K562 (cell line): ENCODE data around the gene PHPT1. TPM values are rescaled to one million over a fixed set of nuclear protein-coding genes. Genes with fewer than 3 reads are reported as not detected.

Experiments
- ATF1 ChIP-seq, 2 experiments: fragments of 450-650 bp in 1 of 2; IDR thresholded peaks; 2 replicates each; pipeline ENCODE4 v1.6.1; 2016; ENCODE audit warnings: missing compliant biosample characterization in 1 of 2, missing genetic modification characterization in 1 of 2
- BACH1 ChIP-seq: fragments of 200-800 bp; sonication (Bioruptor generic); IDR thresholded peaks from 2 replicates; pipeline ENCODE4 v1.6.1; 2016; ENCODE audit warnings: missing genetic modification characterization, missing compliant biosample characterization
- CC2D1A ChIP-seq: fragments of 450-650 bp; IDR thresholded peaks from 2 replicates; pipeline ENCODE4 v1.6.1; 2017; ENCODE audit warnings: mild to moderate bottlenecking
- CHCHD3 ChIP-seq: fragments of 250-450 bp; sonication (Bioruptor Pico); IDR thresholded peaks from 2 replicates; pipeline ENCODE4 v2.1.2; 2022; ENCODE audit warnings: mild to moderate bottlenecking
- CSDE1 ChIP-seq, 2 experiments: fragments of 450-650 bp; IDR thresholded peaks; 2 replicates each; pipeline ENCODE4 v1.6.1; 2016; ENCODE audit warnings: mild to moderate bottlenecking in 1 of 2
- DDX20 ChIP-seq: fragments of 450-650 bp; IDR thresholded peaks from 2 replicates; pipeline ENCODE4 v1.6.1; 2016; ENCODE audit warnings: missing genetic modification characterization, low read depth, mild to moderate bottlenecking, missing compliant biosample characterization, moderate library complexity
- FOXM1 ChIP-seq, 2 experiments: fragments of 450-650 bp in 1 of 2; sonication (generic) in 1 of 2; formaldehyde crosslinking in 1 of 2; IDR thresholded peaks; 2 replicates each; pipeline versions ENCODE4 v1.6.1 to v1.9.0; 2017 to 2022; ENCODE audit warnings: low read depth in 2 of 2, mild to moderate bottlenecking in 2 of 2, missing genetic modification reagents in 1 of 2, moderate library complexity in 1 of 2
- GABPB2 ChIP-seq: fragments of 250-450 bp; sonication (Bioruptor Pico); conservative IDR thresholded peaks from 2 replicates; pipeline ENCODE4 v1.5.1; 2021; ENCODE audit warnings: mild to moderate bottlenecking
- HNRNPL ChIP-seq: fragments of 200-400 bp; formaldehyde crosslinking; IDR thresholded peaks from 2 replicates; pipeline ENCODE4 v1.6.1; 2017; ENCODE audit warnings: low read depth, mild to moderate bottlenecking, low read length
- HNRNPLL ChIP-seq: fragments of 200-400 bp; formaldehyde crosslinking; IDR thresholded peaks from 2 replicates; pipeline ENCODE4 v1.6.1; 2017; ENCODE audit warnings: low read length, low read depth, mild to moderate bottlenecking; ENCODE audit not compliant: poor library complexity, severe bottlenecking
- L3MBTL2 ChIP-seq: fragments of 450-650 bp; IDR thresholded peaks from 2 replicates; pipeline ENCODE4 v1.6.1; 2016; ENCODE audit warnings: mild to moderate bottlenecking, moderate library complexity
- NFE2L1 ChIP-seq: fragments of 450-650 bp; IDR thresholded peaks from 2 replicates; pipeline ENCODE4 v1.6.1; 2016; ENCODE audit warnings: missing genetic modification characterization, low read depth, mild to moderate bottlenecking, missing compliant biosample characterization, moderate library complexity, borderline replicate concordance
- PHB ChIP-seq: fragments of 250-450 bp; sonication (Bioruptor Pico); IDR thresholded peaks from 2 replicates; pipeline ENCODE4 v1.5.0; 2021
- PHF20 ChIP-seq: fragments of 450-650 bp; IDR thresholded peaks from 2 replicates; pipeline ENCODE4 v1.6.1; 2018; ENCODE audit not compliant: partially characterized antibody
- POLR2A ChIP-seq: fragments of 450-650 bp; conservative IDR thresholded peaks from 2 replicates; pipeline ENCODE4 v1.6.1; 2016
- PTBP1 ChIP-seq: fragments of 200-400 bp; formaldehyde crosslinking; IDR thresholded peaks from 2 replicates; pipeline ENCODE4 v1.6.1; 2017; ENCODE audit warnings: low read depth, low read length
- RUNX1 ChIP-seq: sonication (generic); IDR thresholded peaks from 2 replicates; pipeline ENCODE4 v1.6.1; 2016; ENCODE audit warnings: antibody characterized with exemption, low read depth
- SIN3A ChIP-seq, 2 experiments: fragments of 150-350 bp in 1 of 2; IDR thresholded peaks; 2 replicates each; pipeline ENCODE4 v1.6.1; 2011 to 2016; ENCODE audit warnings: borderline replicate concordance in 2 of 2, low read depth in 2 of 2, low read length in 2 of 2, mild to moderate bottlenecking in 2 of 2, moderate library complexity in 2 of 2; ENCODE audit not compliant: control insufficient read depth in 1 of 2
- SREBF2 ChIP-seq: sonication (generic); formaldehyde crosslinking; IDR thresholded peaks from 2 replicates; pipeline ENCODE4 v1.4.0; 2020; ENCODE audit warnings: mild to moderate bottlenecking, missing genetic modification reagents
- TAF1 ChIP-seq: IDR thresholded peaks from 2 replicates; pipeline ENCODE4 v1.6.1; 2011; ENCODE audit warnings: mild to moderate bottlenecking, low read length, moderate library complexity; ENCODE audit not compliant: insufficient read depth, control insufficient read depth, severe bottlenecking; ENCODE audit errors: extremely low read depth
- TCF3 ChIP-seq: sonication (generic); formaldehyde crosslinking; IDR thresholded peaks from 2 replicates; pipeline ENCODE4 v1.4.0; 2020; ENCODE audit warnings: mild to moderate bottlenecking, missing genetic modification reagents
- TRIM24 ChIP-seq, 2 experiments: fragments of 450-650 bp; IDR thresholded peaks; 2 replicates each; pipeline ENCODE4 v1.6.1; 2016
- YY1 ChIP-seq, 3 experiments: IDR thresholded peaks; 2 replicates each; pipeline ENCODE4 v1.6.1; 2011; ENCODE audit warnings: low read length in 2 of 3, mild to moderate bottlenecking in 2 of 3, moderate library complexity in 2 of 3, borderline replicate concordance in 1 of 3, control low read depth in 1 of 3, low read depth in 1 of 3; ENCODE audit not compliant: insufficient read depth in 3 of 3, insufficient replicate concordance in 2 of 3, control insufficient read depth in 1 of 3, insufficient read length in 1 of 3; ENCODE audit errors: extremely low read depth in 1 of 3
- ZNF124 ChIP-seq: sonication (generic); formaldehyde crosslinking; IDR thresholded peaks from 2 replicates; pipeline ENCODE4 v1.8.1; 2022; ENCODE audit warnings: missing genetic modification reagents
- ZNF175 ChIP-seq: fragments of 200-800 bp; sonication (Bioruptor generic); IDR thresholded peaks from 2 replicates; pipeline ENCODE4 v1.6.1; 2016; ENCODE audit warnings: low read depth, mild to moderate bottlenecking, missing genetic modification characterization, missing compliant biosample characterization
- ZNF197 ChIP-seq: fragments of 200-800 bp; sonication (Bioruptor generic); IDR thresholded peaks from 2 replicates; pipeline ENCODE4 v1.6.1; 2016; ENCODE audit warnings: low read depth, missing genetic modification characterization, missing compliant biosample characterization
- ZNF444 ChIP-seq: fragments of 250-450 bp; sonication (Bioruptor Pico); IDR thresholded peaks from 2 replicates; pipeline ENCODE4 v1.4.0; 2020; ENCODE audit warnings: mild to moderate bottlenecking, moderate library complexity
- ZNF507 ChIP-seq: conservative IDR thresholded peaks from 2 replicates; pipeline ENCODE4 v1.6.1; 2017; ENCODE audit warnings: missing genetic modification characterization, missing compliant biosample characterization
- polyA plus RNA-seq, 8 experiments: library from polyadenylated mRNA; depleted of rRNA in 4 of 8; stranded (reverse) in 5 of 8; unstranded in 3 of 8; fragments of >200 nt; fragmentation: Nextera tagmentation in 2 of 8; fragmentation: Illumina TruSeq in 1 of 8; extraction: Ambion mirVana in 2 of 8; extraction: Trizol in 1 of 8; gene quantifications; 2 replicates each; pipeline versions ENCODE4 v1.2.1 to v1.2.3, GENCODE V29; 2011 to 2014; ENCODE audit warnings: inconsistent platforms in 1 of 8, missing spikeins in 1 of 8
- total RNA-seq, 7 experiments: library from RNA; depleted of rRNA in 6 of 7; stranded (reverse); fragments of >200 nt in 6 of 7; fragmentation: Illumina TruSeq in 2 of 7; extraction: Trizol in 2 of 7; gene quantifications; 2 replicates each; pipeline versions ENCODE4 v1.2.1 to v1.2.3, GENCODE V29; 2011 to 2021; ENCODE audit warnings: low replicate concordance in 1 of 7
- TF ChIP-seq, protein P1 (sequence below): fragments of 450-650 bp; conservative IDR thresholded peaks from 2 replicates; pipeline ENCODE4 v1.6.1; 2016; ENCODE audit warnings: missing genetic modification characterization, low read depth, mild to moderate bottlenecking, missing compliant biosample characterization, moderate library complexity

PHPT1 gene
- total and polyA plus RNA-seq, 9 of the 15 experiments (the other 6 are each of a cell fraction or from before 2014, with no cell fraction given), result 20.9 to 166 (median 129) TPM

DNA sequence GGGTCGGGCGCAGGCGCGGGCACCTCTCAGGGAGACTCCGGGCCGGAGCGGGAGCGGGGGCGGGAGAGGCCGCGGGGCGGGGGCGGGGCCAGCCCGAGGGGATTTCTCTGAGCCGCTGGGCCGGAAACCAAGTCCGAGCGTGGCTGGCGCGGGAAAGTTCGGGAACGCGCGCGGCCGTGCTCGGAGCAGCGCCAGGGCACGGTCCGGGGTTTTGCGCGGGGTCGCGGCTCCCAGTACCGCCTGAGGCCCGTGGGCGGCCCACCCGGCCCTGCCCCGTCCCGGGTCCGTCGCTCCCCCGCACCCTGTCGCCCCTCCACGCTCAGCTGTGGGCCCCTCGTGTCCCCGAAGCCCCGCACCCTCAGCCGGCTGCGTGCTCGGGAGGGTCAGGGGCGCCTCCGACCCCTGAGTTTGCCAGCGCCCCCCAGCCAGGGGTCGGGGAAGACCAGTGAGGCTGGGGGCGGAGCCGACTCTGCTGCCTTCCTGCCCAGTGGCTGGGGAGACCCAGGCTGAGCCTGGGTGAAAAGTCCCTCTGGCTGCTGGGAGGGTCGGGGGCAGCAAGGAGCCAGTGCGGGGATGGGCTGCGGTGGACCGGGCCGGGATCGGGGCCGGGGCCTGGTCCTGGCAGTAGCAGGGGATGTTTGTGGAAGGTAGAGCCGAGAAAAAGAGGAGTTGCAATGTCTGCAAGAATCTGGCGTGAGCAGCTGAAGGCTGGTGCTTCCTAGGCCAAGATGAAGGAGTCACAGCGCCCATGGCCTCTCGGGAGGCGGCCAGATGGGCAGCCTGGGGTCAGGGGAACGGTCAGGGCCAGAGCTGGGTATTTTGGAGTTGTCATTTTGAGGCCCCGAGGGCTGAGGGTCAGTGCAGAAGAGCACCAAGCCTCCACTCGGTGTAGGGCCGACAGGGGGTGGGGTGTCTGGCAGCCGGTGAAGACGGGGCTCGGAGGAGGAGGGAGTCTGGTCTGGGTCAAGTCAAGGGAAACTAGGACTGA is 37.7 kb downstream of the PHPT1 start (continued):
- TF ChIP-seq PTBP1, result no peak
- TF ChIP-seq HNRNPLL, result no peak
- TF ChIP-seq YY1 (IDR thresholded peaks at IDR 0.05; ENCODE audit: borderline replicate concordance in 1 of 3, control insufficient read depth in 1 of 3, extremely low read depth in 1 of 3, insufficient read depth in 3 of 3, insufficient read length in 1 of 3, insufficient replicate concordance in 2 of 3, low read depth in 1 of 3, low read length in 2 of 3), result no peak
- TF ChIP-seq PHF20, result no peak
- no peak for TF ChIP-seq TCF3 (CRISPR knock-in tag)
- no peak for TF ChIP-seq SREBF2 (CRISPR knock-in tag)
- TF ChIP-seq POLR2A, result 0 out of 2 replicates have a peak, but pooled peaks have one; percentile 27
- TF ChIP-seq FOXM1 (IDR thresholded peaks at IDR 0.05; ENCODE audit: low read depth), result no peak
- no peak for TF ChIP-seq FOXM1 (CRISPR knock-in tag; IDR thresholded peaks at IDR 0.05; ENCODE audit: low read depth)
- no peak for TF ChIP-seq TRIM24 (IDR thresholded peaks at IDR 0.05)
- TF ChIP-seq CHCHD3, result no peak
- TF ChIP-seq ZNF507 (tag), result no peak
- TF ChIP-seq ZNF175 (CRISPR knock-in tag), result no peak
- TF ChIP-seq ZNF197 (CRISPR knock-in tag), result no peak
- TF ChIP-seq CSDE1 (IDR thresholded peaks at IDR 0.05), result no peak
- TF ChIP-seq ZNF124 (CRISPR knock-in tag), result no peak
- no peak for TF ChIP-seq ATF1 (CRISPR knock-in tag; IDR thresholded peaks at IDR 0.05)
- no peak for TF ChIP-seq ATF1 (tag; IDR thresholded peaks at IDR 0.05)
- no peak for TF ChIP-seq L3MBTL2
- TF ChIP-seq HNRNPL, result no peak
- no peak for TF ChIP-seq ZNF444 (CRISPR knock-in tag)
- no peak for TF ChIP-seq NFE2L1 (tag)
- no peak for TF ChIP-seq TAF1
- no peak for TF ChIP-seq GABPB2
- TF ChIP-seq PHB (CRISPR knock-in tag), result no peak; the same call in 1 of the 2 replicates
- no peak for TF ChIP-seq RUNX1
- TF ChIP-seq CC2D1A, result no peak
- TF ChIP-seq, protein P1, sequence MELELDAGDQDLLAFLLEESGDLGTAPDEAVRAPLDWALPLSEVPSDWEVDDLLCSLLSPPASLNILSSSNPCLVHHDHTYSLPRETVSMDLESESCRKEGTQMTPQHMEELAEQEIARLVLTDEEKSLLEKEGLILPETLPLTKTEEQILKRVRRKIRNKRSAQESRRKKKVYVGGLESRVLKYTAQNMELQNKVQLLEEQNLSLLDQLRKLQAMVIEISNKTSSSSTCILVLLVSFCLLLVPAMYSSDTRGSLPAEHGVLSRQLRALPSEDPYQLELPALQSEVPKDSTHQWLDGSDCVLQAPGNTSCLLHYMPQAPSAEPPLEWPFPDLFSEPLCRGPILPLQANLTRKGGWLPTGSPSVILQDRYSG (tag), result no peak
- TF ChIP-seq BACH1 (tag), result no peak
- peak in 1 of 2 experiments; percentile 87; a peak in 1 of 4 replicates for TF ChIP-seq SIN3A (IDR thresholded peaks at IDR 0.05; ENCODE audit: borderline replicate concordance in 2 of 2, control insufficient read depth in 1 of 2, low read depth in 2 of 2, low read length in 2 of 2)
- no peak for TF ChIP-seq DDX20 (tag)
